ENCODE results near the gene ANKRD7.

- TF ChIP-seq, protein P1, sequence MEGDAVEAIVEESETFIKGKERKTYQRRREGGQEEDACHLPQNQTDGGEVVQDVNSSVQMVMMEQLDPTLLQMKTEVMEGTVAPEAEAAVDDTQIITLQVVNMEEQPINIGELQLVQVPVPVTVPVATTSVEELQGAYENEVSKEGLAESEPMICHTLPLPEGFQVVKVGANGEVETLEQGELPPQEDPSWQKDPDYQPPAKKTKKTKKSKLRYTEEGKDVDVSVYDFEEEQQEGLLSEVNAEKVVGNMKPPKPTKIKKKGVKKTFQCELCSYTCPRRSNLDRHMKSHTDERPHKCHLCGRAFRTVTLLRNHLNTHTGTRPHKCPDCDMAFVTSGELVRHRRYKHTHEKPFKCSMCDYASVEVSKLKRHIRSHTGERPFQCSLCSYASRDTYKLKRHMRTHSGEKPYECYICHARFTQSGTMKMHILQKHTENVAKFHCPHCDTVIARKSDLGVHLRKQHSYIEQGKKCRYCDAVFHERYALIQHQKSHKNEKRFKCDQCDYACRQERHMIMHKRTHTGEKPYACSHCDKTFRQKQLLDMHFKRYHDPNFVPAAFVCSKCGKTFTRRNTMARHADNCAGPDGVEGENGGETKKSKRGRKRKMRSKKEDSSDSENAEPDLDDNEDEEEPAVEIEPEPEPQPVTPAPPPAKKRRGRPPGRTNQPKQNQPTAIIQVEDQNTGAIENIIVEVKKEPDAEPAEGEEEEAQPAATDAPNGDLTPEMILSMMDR (conservative IDR thresholded peaks at IDR 0.05), result no peak
- no peak for TF ChIP-seq EZH2 (IDR thresholded peaks at IDR 0.05; ENCODE audit: low read depth)
Measured at GRCh38 chr7:118194571-118194970, 29.9 kb upstream of the ANKRD7 start.

All from PC-9 (cell line).